ENCODE measurements around the gene FGF21. TPM values are rescaled to one million over a fixed set of nuclear protein-coding genes. Genes with fewer than 3 reads are reported as not detected.

The FGF21 gene
- total and polyA plus RNA-seq, 2 donors (not counting 1 experiment from before 2014, with no cell fraction given): not detected

- Histone ChIP-seq H3K4me2 (ENCODE audit: extremely low read depth, insufficient read depth, low read length) (no peak overlapping the region), H3K4me3 (replicated peaks in 1 of 4; ENCODE audit: control extremely low read depth in 1 of 4, insufficient read depth in 1 of 4, low read depth in 3 of 4, low read length in 4 of 4) (no peak overlapping the region), H3K9me3 (ENCODE audit: control insufficient read depth, insufficient read depth, low read depth, low read length) (no peaks in the 10 kb centered on the region), H4K20me1 (ENCODE audit: control insufficient read depth, extremely low read depth, insufficient read depth, low read length) (no peaks in the 10 kb centered on the region), H3K36me3 (ENCODE audit: control insufficient read depth, insufficient read depth, low read length) (no peaks in the 10 kb centered on the region), H3K27me3 (ENCODE audit: control insufficient read depth, insufficient read depth, low read length) (peaks cover 4% of the 10 kb centered on the region), H3K4me1 (ENCODE audit: control insufficient read depth, extremely low read depth, insufficient read depth, low read length) (no peaks in the 10 kb centered on the region), H2AFZ (ENCODE audit: low read length) (no peak overlapping the region), H3K27ac (ENCODE audit: insufficient read depth, low read length) (no peak overlapping the region), H3K79me2 (ENCODE audit: control insufficient read depth, insufficient read depth, low read length) (no peaks in the 10 kb centered on the region), H3K9ac (ENCODE audit: insufficient read depth, low read length) (no peak overlapping the region)
- TF ChIP-seq EZH2 (IDR thresholded peaks at IDR 0.05; ENCODE audit: low read length, missing control alignments) (no peak), CTCF (conservative IDR thresholded peaks at IDR 0.05 in 1 of 2, IDR thresholded peaks at IDR 0.05 in 1 of 2; ENCODE audit: low read depth in 1 of 2, low read length in 2 of 2) (no peak)
- DNase-seq (ENCODE audit: low read depth in 2 of 2): peak; percentile 52 to 56
Measured at GRCh38 chr19:48745208-48745995, 9.9 kb upstream of the FGF21 start.

- H3K9ac ChIP-seq (ENCODE audit: insufficient read depth, low read length): no peak overlapping the region
- peak overlapping the region; percentile 20 for H2AFZ ChIP-seq (ENCODE audit: low read length)
- no peak overlapping the region for H3K4me2 ChIP-seq (ENCODE audit: extremely low read depth, insufficient read depth, low read length)
- no peak for DNase-seq (ENCODE audit: low read depth in 2 of 2)
- H3K9me3 ChIP-seq (ENCODE audit: control insufficient read depth, insufficient read depth, low read depth, low read length): no peaks in the 10 kb centered on the region
- no peak overlapping the region for H3K27ac ChIP-seq (ENCODE audit: insufficient read depth, low read length)
- TF ChIP-seq EZH2 (IDR thresholded peaks at IDR 0.05; ENCODE audit: low read length, missing control alignments): no peak
- TF ChIP-seq CTCF (conservative IDR thresholded peaks at IDR 0.05 in 1 of 2, IDR thresholded peaks at IDR 0.05 in 1 of 2; ENCODE audit: low read depth in 1 of 2, low read length in 2 of 2): no peak
- H3K4me1 ChIP-seq (ENCODE audit: control insufficient read depth, extremely low read depth, insufficient read depth, low read length): no peaks in the 10 kb centered on the region
- H3K36me3 ChIP-seq (ENCODE audit: control insufficient read depth, insufficient read depth, low read length): no peaks in the 10 kb centered on the region
- H3K79me2 ChIP-seq (ENCODE audit: control insufficient read depth, insufficient read depth, low read length): no peaks in the 10 kb centered on the region
- no peak overlapping the region for H3K4me3 ChIP-seq (replicated peaks in 1 of 4; ENCODE audit: control extremely low read depth in 1 of 4, insufficient read depth in 1 of 4, low read depth in 3 of 4, low read length in 4 of 4)
- peaks cover 8% of the 10 kb centered on the region for H3K27me3 ChIP-seq (ENCODE audit: control insufficient read depth, insufficient read depth, low read length)
- H4K20me1 ChIP-seq (ENCODE audit: control insufficient read depth, extremely low read depth, insufficient read depth, low read length): no peaks in the 10 kb centered on the region
Measured at GRCh38 chr19:48746110-48746509, 9.2 kb upstream of the FGF21 start.

GRCh38 chr19:48746738-48747575, 8.4 kb upstream of the FGF21 start, which contains the start of gene IZUMO1:
Gene IZUMO1, minus strand, starts transcription at chr19:48746909. Its CDS starts 1,050 bp downstream, at chr19:48745859.
- peak; percentile 87 to 90 for DNase-seq (ENCODE audit: low read depth in 2 of 2)
- Histone ChIP-seq H3K79me2 (ENCODE audit: control insufficient read depth, insufficient read depth, low read length) (no peaks in the 10 kb centered on the region), H3K36me3 (ENCODE audit: control insufficient read depth, insufficient read depth, low read length) (no peaks in the 10 kb centered on the region), H3K4me2 (ENCODE audit: extremely low read depth, insufficient read depth, low read length) (peak within 1 kb of the TSS; percentile 69), H4K20me1 (ENCODE audit: control insufficient read depth, extremely low read depth, insufficient read depth, low read length) (no peaks in the 10 kb centered on the region), H3K27me3 (ENCODE audit: control insufficient read depth, insufficient read depth, low read length) (peaks cover 12% of the 10 kb centered on the region), H3K9ac (ENCODE audit: insufficient read depth, low read length) (peak within 1 kb of the TSS; percentile 48), H3K9me3 (ENCODE audit: control insufficient read depth, insufficient read depth, low read depth, low read length) (no peaks in the 10 kb centered on the region), H2AFZ (ENCODE audit: low read length) (peak within 1 kb of the TSS; percentile 83), H3K4me3 (replicated peaks in 1 of 4; ENCODE audit: control extremely low read depth in 1 of 4, insufficient read depth in 1 of 4, low read depth in 3 of 4, low read length in 4 of 4) (peak within 1 kb of the TSS; percentile 14 to 70 (median 50)), H3K4me1 (ENCODE audit: control insufficient read depth, extremely low read depth, insufficient read depth, low read length) (no peaks in the 10 kb centered on the region), H3K27ac (ENCODE audit: insufficient read depth, low read length) (peak within 1 kb of the TSS; percentile 56)
- no peak for TF ChIP-seq EZH2 (IDR thresholded peaks at IDR 0.05; ENCODE audit: low read length, missing control alignments)
- TF ChIP-seq CTCF (conservative IDR thresholded peaks at IDR 0.05 in 1 of 2, IDR thresholded peaks at IDR 0.05 in 1 of 2; ENCODE audit: low read depth in 1 of 2, low read length in 2 of 2): no peak
